Measurements from ENCODE around the gene PSMB8.
"Not testable (repeated sequence)": the region's sequence is repeated elsewhere in the genome, so short reads cannot be mapped to it uniquely, and the experiment has no call there.

The PSMB8 gene

DNA sequence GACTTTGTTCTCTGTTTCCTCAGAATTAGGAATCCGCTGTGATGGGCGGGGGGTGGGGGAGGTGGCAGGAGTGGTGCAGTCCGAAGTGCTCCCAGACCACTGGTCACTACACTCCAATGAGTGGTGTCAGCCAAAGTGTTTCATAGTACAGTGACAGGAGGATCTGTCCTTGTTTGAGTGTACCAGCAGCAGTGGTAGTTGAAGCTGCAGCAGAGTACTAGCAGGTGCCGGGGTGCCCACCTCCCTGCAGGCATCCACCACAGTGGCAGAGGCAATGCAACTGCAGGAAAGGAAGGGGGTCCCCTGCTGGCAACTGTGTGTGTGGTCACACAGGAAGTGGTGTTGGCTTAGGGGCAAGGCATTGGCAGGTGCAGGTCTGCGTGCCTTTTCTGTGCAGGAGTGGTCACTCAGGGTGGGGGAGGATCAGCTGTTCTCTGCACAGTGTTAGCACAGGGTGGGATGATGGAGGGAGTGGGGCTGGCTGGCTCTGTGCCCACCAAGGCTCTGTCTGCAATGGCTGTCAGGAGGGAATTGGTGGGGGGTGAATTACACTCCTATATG lies 36.7 kb downstream of the PSMB8 start:
- H3K27me3 ChIP-seq (ENCODE audit: insufficient read depth, poor library complexity, severe bottlenecking) = peaks cover 5% of the 10 kb centered on the region
- H3K4me3 ChIP-seq (replicated peaks; ENCODE audit: insufficient read depth, low read length) = no peak overlapping the region
- DNase-seq (ENCODE audit: low read depth in 1 of 2, low spot score in 1 of 2) = no peak
- H3K27ac ChIP-seq (replicated peaks) = no peak overlapping the region
- TF ChIP-seq, protein P1, sequence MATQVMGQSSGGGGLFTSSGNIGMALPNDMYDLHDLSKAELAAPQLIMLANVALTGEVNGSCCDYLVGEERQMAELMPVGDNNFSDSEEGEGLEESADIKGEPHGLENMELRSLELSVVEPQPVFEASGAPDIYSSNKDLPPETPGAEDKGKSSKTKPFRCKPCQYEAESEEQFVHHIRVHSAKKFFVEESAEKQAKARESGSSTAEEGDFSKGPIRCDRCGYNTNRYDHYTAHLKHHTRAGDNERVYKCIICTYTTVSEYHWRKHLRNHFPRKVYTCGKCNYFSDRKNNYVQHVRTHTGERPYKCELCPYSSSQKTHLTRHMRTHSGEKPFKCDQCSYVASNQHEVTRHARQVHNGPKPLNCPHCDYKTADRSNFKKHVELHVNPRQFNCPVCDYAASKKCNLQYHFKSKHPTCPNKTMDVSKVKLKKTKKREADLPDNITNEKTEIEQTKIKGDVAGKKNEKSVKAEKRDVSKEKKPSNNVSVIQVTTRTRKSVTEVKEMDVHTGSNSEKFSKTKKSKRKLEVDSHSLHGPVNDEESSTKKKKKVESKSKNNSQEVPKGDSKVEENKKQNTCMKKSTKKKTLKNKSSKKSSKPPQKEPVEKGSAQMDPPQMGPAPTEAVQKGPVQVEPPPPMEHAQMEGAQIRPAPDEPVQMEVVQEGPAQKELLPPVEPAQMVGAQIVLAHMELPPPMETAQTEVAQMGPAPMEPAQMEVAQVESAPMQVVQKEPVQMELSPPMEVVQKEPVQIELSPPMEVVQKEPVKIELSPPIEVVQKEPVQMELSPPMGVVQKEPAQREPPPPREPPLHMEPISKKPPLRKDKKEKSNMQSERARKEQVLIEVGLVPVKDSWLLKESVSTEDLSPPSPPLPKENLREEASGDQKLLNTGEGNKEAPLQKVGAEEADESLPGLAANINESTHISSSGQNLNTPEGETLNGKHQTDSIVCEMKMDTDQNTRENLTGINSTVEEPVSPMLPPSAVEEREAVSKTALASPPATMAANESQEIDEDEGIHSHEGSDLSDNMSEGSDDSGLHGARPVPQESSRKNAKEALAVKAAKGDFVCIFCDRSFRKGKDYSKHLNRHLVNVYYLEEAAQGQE (IDR thresholded peaks at IDR 0.05; ENCODE audit: insufficient replicate concordance, low read depth) = no peak
- TF ChIP-seq GABPA (IDR thresholded peaks at IDR 0.05; ENCODE audit: low read depth) = no peak
- no peak for TF ChIP-seq POLR2AphosphoS5 (IDR thresholded peaks at IDR 0.05; ENCODE audit: low read depth)
- TF ChIP-seq, protein P2, sequence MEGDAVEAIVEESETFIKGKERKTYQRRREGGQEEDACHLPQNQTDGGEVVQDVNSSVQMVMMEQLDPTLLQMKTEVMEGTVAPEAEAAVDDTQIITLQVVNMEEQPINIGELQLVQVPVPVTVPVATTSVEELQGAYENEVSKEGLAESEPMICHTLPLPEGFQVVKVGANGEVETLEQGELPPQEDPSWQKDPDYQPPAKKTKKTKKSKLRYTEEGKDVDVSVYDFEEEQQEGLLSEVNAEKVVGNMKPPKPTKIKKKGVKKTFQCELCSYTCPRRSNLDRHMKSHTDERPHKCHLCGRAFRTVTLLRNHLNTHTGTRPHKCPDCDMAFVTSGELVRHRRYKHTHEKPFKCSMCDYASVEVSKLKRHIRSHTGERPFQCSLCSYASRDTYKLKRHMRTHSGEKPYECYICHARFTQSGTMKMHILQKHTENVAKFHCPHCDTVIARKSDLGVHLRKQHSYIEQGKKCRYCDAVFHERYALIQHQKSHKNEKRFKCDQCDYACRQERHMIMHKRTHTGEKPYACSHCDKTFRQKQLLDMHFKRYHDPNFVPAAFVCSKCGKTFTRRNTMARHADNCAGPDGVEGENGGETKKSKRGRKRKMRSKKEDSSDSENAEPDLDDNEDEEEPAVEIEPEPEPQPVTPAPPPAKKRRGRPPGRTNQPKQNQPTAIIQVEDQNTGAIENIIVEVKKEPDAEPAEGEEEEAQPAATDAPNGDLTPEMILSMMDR (IDR thresholded peaks at IDR 0.05; ENCODE audit: insufficient read depth, low read length) = no peak
- no peak for TF ChIP-seq SPI1 (IDR thresholded peaks at IDR 0.05; ENCODE audit: borderline replicate concordance, low read depth)

DNA sequence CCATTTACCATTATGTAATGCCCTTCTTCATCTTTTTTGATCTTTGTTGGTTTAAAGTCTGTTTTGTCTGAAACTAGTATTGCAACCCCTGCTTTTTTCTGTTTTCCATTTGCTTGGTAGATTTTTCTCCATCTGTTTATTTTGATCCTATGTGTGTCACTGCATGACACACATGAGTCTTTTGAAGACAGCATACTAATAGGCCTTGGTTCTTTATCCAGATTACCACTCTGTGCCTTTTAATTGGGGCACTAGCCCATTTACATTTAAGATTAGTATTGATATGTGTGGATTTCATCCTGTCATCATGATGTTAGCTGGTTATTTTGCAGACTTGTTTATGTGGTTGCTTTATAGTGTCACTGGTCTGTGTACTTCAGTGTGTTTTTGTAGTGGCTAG lies 38.4 kb downstream of the PSMB8 start:
- peaks cover 14% of the 10 kb centered on the region for H3K27me3 ChIP-seq (ENCODE audit: insufficient read depth, poor library complexity, severe bottlenecking)
- DNase-seq (ENCODE audit: low read depth in 1 of 2, low spot score in 1 of 2); H3K27ac ChIP-seq (replicated peaks); H3K4me3 ChIP-seq (replicated peaks; ENCODE audit: insufficient read depth, low read length): not testable (repeated sequence)

- no peak for TF ChIP-seq GABPA (IDR thresholded peaks at IDR 0.05; ENCODE audit: low read depth)
- TF ChIP-seq, protein P2 (IDR thresholded peaks at IDR 0.05; ENCODE audit: insufficient read depth, low read length) = no peak
- TF ChIP-seq SPI1 (IDR thresholded peaks at IDR 0.05; ENCODE audit: borderline replicate concordance, low read depth) = peak; percentile 61
- TF ChIP-seq POLR2AphosphoS5 (IDR thresholded peaks at IDR 0.05; ENCODE audit: low read depth) = no peak
- Histone ChIP-seq H3K27me3 (ENCODE audit: insufficient read depth, poor library complexity, severe bottlenecking) (peaks cover 14% of the 10 kb centered on the region), H3K4me3 (replicated peaks; ENCODE audit: insufficient read depth, low read length) (no peak overlapping the region), H3K27ac (replicated peaks) (no peak overlapping the region)
- no peak for DNase-seq (ENCODE audit: low read depth in 1 of 2, low spot score in 1 of 2)
These were observed 40.4 kb downstream of the PSMB8 start for GRCh38 chr6:32803416-32803815.

DNA sequence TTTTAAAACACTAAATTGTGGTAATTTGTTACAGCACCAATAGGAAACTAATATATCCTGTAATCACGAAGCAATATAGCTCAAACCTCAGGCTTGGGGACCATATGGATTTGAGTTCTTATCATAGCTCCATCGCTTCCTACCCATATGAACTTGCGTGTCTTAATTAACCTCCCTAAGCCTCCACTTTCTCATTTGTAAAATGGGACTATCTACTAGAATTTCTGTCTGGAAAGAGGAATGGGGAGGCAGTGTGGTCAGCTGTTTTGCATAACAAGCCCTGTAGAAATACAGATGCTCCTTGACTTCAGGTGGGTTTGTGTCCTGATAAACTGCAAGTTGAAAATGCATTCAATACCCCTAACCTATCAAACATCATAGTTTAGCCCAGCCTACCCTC lies 44.1 kb downstream of the PSMB8 start:
- no peak overlapping the region for H3K27ac ChIP-seq (replicated peaks)
- no peak for TF ChIP-seq SPI1 (IDR thresholded peaks at IDR 0.05; ENCODE audit: borderline replicate concordance, low read depth)
- TF ChIP-seq, protein P2 (IDR thresholded peaks at IDR 0.05; ENCODE audit: insufficient read depth, low read length) = no peak
- TF ChIP-seq, protein P1 (IDR thresholded peaks at IDR 0.05; ENCODE audit: insufficient replicate concordance, low read depth) = no peak
- no peak for TF ChIP-seq POLR2AphosphoS5 (IDR thresholded peaks at IDR 0.05; ENCODE audit: low read depth)
- TF ChIP-seq GABPA (IDR thresholded peaks at IDR 0.05; ENCODE audit: low read depth) = no peak
- no peak overlapping the region for H3K4me3 ChIP-seq (replicated peaks; ENCODE audit: insufficient read depth, low read length)
- peaks cover 14% of the 10 kb centered on the region for H3K27me3 ChIP-seq (ENCODE audit: insufficient read depth, poor library complexity, severe bottlenecking)
- DNase-seq (ENCODE audit: low read depth in 1 of 2, low spot score in 1 of 2) = no peak

Data from HL-60 (cell line).